Body of pancreas (tissue), 4 donors: ENCODE data around the gene GOLGA6L2. TPM values are rescaled to one million over a fixed set of nuclear protein-coding genes. Genes with fewer than 3 reads are reported as not detected.
"Not testable (repeated sequence)": the region's sequence is repeated elsewhere in the genome, so short reads cannot be mapped to it uniquely, and the experiment has no call there.

Experiments used
- ATAC-seq: fragments of 150-250 bp; one replicate; pipeline ENCODE4 v1.9.1; 2016
- DNase-seq, 4 donors: peaks; one replicate each; pipeline ENCODE4 v3.0.0-alpha.2; 2019
- H3K27ac ChIP-seq, 4 donors: fragments of 200-600 bp; sonication (generic); 1 replicate in 3 of 4; 2 replicates in 1 of 4; pipeline versions ENCODE4 v1.5.1 to v1.6.1; 2016 to 2019; ENCODE audit warnings: mild to moderate bottlenecking in 1 of 4, mixed read lengths in 1 of 4, moderate library complexity in 1 of 4
- H3K27me3 ChIP-seq, 2 donors: fragments of 200-600 bp; sonication (generic); one replicate each; pipeline ENCODE4 v1.6.0; 2016; ENCODE audit warnings: mild to moderate bottlenecking in 1 of 2
- H3K36me3 ChIP-seq, 2 donors: fragments of 200-600 bp; sonication (generic); replicated peaks in 1 of 2; 2 replicates each; pipeline ENCODE4 v1.5.1; 2016; ENCODE audit warnings: low read depth in 2 of 2; ENCODE audit not compliant: insufficient read depth in 1 of 2
- H3K4me1 ChIP-seq: fragments of 200-600 bp; sonication (generic); one replicate; pipeline ENCODE4 v1.6.0; 2016
- H3K4me3 ChIP-seq, 2 donors: fragments of 200-600 bp; sonication (generic); 1 replicate in 1 of 2; 2 replicates in 1 of 2; pipeline ENCODE4 v1.5.1; 2016 to 2019
- H3K9me3 ChIP-seq, 3 donors: fragments of 200-600 bp; sonication (generic); 1 replicate in 2 of 3; 2 replicates in 1 of 3; pipeline ENCODE4 v1.5.1; 2016
- POLR2A ChIP-seq, 3 donors: fragments of 450-650 bp; IDR thresholded peaks; one replicate each; pipeline ENCODE4 v1.6.1; 2016; ENCODE audit warnings: antibody characterized with exemption in 3 of 3, mild to moderate bottlenecking in 2 of 3
- WGBS, 2 donors: methylation state at CpG; one replicate each; pipeline ENCODE4 v1.1.5; 2017; 5-methylcytosine and 5-hydroxymethylcytosine counted together
- intact Hi-C: fragments of 100-400 bp; cut with DNase I; formaldehyde crosslinking; loops from one replicate; pipeline ENCODE4 v1.15.1; 2023
- total RNA-seq, 2 donors: library from RNA; depleted of rRNA; stranded (reverse); fragments of >200 nt; gene quantifications; one replicate each; pipeline ENCODE4 v1.1.0, GENCODE V29; 2016
- TF ChIP-seq, protein P1 (sequence below), 7 experiments: fragments of 450-650 bp in 4 of 7; fragments of 200-600 bp in 3 of 7; sonication (generic) in 3 of 7; IDR thresholded peaks; one replicate each; pipeline ENCODE4 v1.5.1; 2016 to 2019; ENCODE audit warnings: antibody characterized with exemption in 7 of 7

The GOLGA6L2 gene
- total RNA-seq, 2 donors from 2014 or later = not detected

DNA sequence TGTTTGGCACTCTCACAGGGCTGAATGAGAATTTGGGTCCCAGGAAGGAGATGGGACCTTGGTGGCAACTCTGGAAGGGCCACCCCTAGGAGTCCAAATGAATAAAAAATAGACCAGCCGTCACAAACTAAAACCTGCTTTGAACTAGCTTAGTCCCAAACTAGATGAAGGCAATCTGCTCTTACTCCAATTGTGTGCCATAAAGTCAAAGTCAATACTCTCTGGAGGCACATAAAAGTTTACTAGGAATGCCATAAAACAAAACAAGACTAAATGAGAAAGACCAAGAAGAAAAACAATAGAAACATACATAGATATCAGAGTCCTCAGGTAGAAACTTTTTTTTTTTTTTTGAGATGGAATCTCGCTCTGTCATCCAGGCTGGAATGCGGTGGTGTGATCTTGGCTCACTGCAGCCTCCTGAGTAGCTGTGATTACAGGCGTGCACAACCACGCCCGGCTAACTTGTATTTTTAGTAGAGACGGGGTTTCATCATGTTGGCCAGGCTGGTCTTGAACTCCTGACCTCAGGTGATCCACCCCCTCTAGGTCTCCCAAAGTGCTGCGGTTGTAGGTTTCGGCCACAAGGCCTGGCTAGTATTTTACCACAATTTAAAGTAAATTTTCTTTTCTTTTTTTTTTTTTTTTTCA lies 8.1 kb downstream of the GOLGA6L2 start:
- Histone ChIP-seq H3K4me1 (no peaks in the 10 kb centered on the region), H3K27me3 (no peaks in the 10 kb centered on the region), H3K4me3 (no peak overlapping the region), H3K36me3 (no peaks in the 10 kb centered on the region), H3K9me3 (no peaks in the 10 kb centered on the region), H3K27ac (no peak overlapping the region)
- WGBS, 2 donors = 72 to 77% methylated on average over 9 of the region's 9 CpGs
- ATAC-seq = no peak
- DNase-seq = no peak
- TF ChIP-seq, protein P1, sequence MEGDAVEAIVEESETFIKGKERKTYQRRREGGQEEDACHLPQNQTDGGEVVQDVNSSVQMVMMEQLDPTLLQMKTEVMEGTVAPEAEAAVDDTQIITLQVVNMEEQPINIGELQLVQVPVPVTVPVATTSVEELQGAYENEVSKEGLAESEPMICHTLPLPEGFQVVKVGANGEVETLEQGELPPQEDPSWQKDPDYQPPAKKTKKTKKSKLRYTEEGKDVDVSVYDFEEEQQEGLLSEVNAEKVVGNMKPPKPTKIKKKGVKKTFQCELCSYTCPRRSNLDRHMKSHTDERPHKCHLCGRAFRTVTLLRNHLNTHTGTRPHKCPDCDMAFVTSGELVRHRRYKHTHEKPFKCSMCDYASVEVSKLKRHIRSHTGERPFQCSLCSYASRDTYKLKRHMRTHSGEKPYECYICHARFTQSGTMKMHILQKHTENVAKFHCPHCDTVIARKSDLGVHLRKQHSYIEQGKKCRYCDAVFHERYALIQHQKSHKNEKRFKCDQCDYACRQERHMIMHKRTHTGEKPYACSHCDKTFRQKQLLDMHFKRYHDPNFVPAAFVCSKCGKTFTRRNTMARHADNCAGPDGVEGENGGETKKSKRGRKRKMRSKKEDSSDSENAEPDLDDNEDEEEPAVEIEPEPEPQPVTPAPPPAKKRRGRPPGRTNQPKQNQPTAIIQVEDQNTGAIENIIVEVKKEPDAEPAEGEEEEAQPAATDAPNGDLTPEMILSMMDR (IDR thresholded peaks at IDR 0.05) = no peak
- no peak for TF ChIP-seq POLR2A (IDR thresholded peaks at IDR 0.05)
- intact Hi-C loops = no loop called here

GRCh38 chr15:23437673-23438072 lies 9.4 kb downstream of the GOLGA6L2 start:
- Histone ChIP-seq H3K27me3 (no peaks in the 10 kb centered on the region), H3K27ac (no peak overlapping the region), H3K36me3 (no peaks in the 10 kb centered on the region), H3K4me3 (no peak overlapping the region), H3K9me3 (no peaks in the 10 kb centered on the region), H3K4me1 (no peaks in the 10 kb centered on the region)
- TF ChIP-seq, protein P1 (IDR thresholded peaks at IDR 0.05) = no peak
- TF ChIP-seq POLR2A (IDR thresholded peaks at IDR 0.05) = no peak
- WGBS, 2 donors = 60 to 78% methylated on average over 2 of the region's 2 CpGs
- no peak for DNase-seq
- intact Hi-C loops = no loop called here
- no peak for ATAC-seq

GRCh38 chr15:23437146-23437545 lies 9.9 kb downstream of the GOLGA6L2 start:
- DNase-seq (no peak), ATAC-seq (no peak)
- TF ChIP-seq, protein P1 (IDR thresholded peaks at IDR 0.05) = no peak
- no peak for TF ChIP-seq POLR2A (IDR thresholded peaks at IDR 0.05)
- no peaks in the 10 kb centered on the region for H3K27me3 ChIP-seq
- no peaks in the 10 kb centered on the region for H3K36me3 ChIP-seq
- intact Hi-C loops = no loop called here
- 64 to 78% methylated on average over 9 of the region's 9 CpGs for WGBS, 2 donors
- H3K9me3 ChIP-seq = no peaks in the 10 kb centered on the region
- no peak overlapping the region for H3K4me3 ChIP-seq
- no peak overlapping the region for H3K27ac ChIP-seq
- no peaks in the 10 kb centered on the region for H3K4me1 ChIP-seq

GRCh38 chr15:23436421-23436820 lies 10.6 kb downstream of the GOLGA6L2 start:
- intact Hi-C loops = no loop called here

GRCh38 chr15:23434699-23435098 lies 12.3 kb downstream of the GOLGA6L2 start:
- H3K9me3 ChIP-seq, H3K4me3 ChIP-seq, ATAC-seq, intact Hi-C loops, H3K27me3 ChIP-seq, H3K27ac ChIP-seq, DNase-seq, H3K36me3 ChIP-seq, H3K4me1 ChIP-seq: not testable (repeated sequence)
- 71 to 75% methylated on average over 2 of the region's 2 CpGs for WGBS, 2 donors

More at GRCh38 chr15:23436421-23436820, 10.6 kb downstream of the GOLGA6L2 start:
- no peak overlapping the region for H3K4me3 ChIP-seq
- TF ChIP-seq, protein P1 (IDR thresholded peaks at IDR 0.05) = no peak
- TF ChIP-seq POLR2A (IDR thresholded peaks at IDR 0.05) = no peak
- DNase-seq = no peak
- H3K9me3 ChIP-seq = no peaks in the 10 kb centered on the region
- no peaks in the 10 kb centered on the region for H3K36me3 ChIP-seq
- H3K27me3 ChIP-seq = no peaks in the 10 kb centered on the region
- 77 to 78% methylated on average over 12 of the region's 12 CpGs for WGBS, 2 donors
- no peaks in the 10 kb centered on the region for H3K4me1 ChIP-seq
- no peak for ATAC-seq
- H3K27ac ChIP-seq = no peak overlapping the region

DNA sequence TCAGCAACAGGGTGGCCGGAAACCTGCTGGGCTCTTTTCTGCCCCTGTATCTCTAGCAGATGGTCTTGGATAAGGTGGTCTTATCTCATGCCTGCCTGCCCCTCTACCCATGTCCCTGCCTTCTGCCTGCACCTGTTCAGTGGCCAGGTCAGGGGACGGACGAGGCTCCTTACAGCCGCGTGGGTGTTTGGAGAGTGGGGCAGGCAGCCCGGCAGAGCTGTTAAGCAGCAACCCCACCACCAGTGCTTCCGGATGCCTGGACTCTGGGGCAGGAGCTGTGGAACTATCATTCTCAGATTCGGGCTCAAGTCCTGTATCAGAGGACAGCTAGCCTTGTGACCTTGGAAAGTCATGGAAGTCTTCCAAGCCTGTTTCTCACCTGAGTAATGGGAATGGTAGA lies 21.7 kb downstream of the GOLGA6L2 start:
- H3K4me3 ChIP-seq, intact Hi-C loops, H3K9me3 ChIP-seq, H3K4me1 ChIP-seq, ATAC-seq, DNase-seq, H3K36me3 ChIP-seq, H3K27me3 ChIP-seq, H3K27ac ChIP-seq: not testable (repeated sequence)
- 40 to 72% methylated on average over 1 to 8 of the region's 8 CpGs for WGBS, 2 donors
